CD4-positive, alpha-beta memory T cell (primary cell): ENCODE data around the gene RBFOX2. TPM values are rescaled to one million over a fixed set of nuclear protein-coding genes. Genes with fewer than 3 reads are reported as not detected.
A peak's percentile ranks its signal among the peaks of the same experiment; 100 is the strongest.

ENCODE experiments used
- CTCF ChIA-PET: fragments of 350-600 bp; sonication (Branson Sonifier 250); formaldehyde crosslinking; loops from one replicate; lab custom pipeline; 2021; ENCODE audit warnings: inconsistent platforms; ENCODE audit not compliant: partially characterized antibody; lab: Charles Lee
- POLR2A ChIA-PET: fragments of 350-600 bp; sonication (Branson Sonifier 250); formaldehyde crosslinking; loops from one replicate; lab custom pipeline; 2021; ENCODE audit not compliant: partially characterized antibody; lab: Charles Lee
- DNase-seq, 5 donors: peaks; one replicate each; pipeline versions ENCODE4 v3.0.0 to v3.0.0-alpha.2; 2020 to 2022; ENCODE audit warnings: mixed read lengths in 1 of 5
- H3K27ac ChIP-seq: one replicate; pipeline ENCODE4 v1.7.0; 2013; ENCODE audit warnings: low read depth, low read length
- H3K27me3 ChIP-seq: 2 replicates; pipeline ENCODE4 v1.7.0; 2013; ENCODE audit warnings: mild to moderate bottlenecking, low read length, moderate library complexity; ENCODE audit not compliant: insufficient read depth
- H3K36me3 ChIP-seq: 2 replicates; pipeline ENCODE4 v1.7.0; 2013; ENCODE audit warnings: mild to moderate bottlenecking, low read length, moderate library complexity; ENCODE audit not compliant: insufficient read depth
- H3K4me1 ChIP-seq: 2 replicates; pipeline ENCODE4 v1.7.0; 2013; ENCODE audit warnings: mild to moderate bottlenecking, low read length, moderate library complexity; ENCODE audit not compliant: insufficient read depth
- H3K4me3 ChIP-seq, 2 donors: one replicate each; pipeline ENCODE4 v1.7.0; 2013; ENCODE audit warnings: low read length in 2 of 2, mild to moderate bottlenecking in 1 of 2
- H3K9me3 ChIP-seq, 2 donors: one replicate each; pipeline ENCODE4 v1.7.0; 2013; ENCODE audit warnings: low read length in 2 of 2, control low read depth in 1 of 2; ENCODE audit not compliant: control insufficient read depth in 1 of 2
- H3K27ac Mint-ChIP-seq, 7 donors: one replicate each; pipeline ENCODE4 v1.8.0; 2020 to 2021; ENCODE audit warnings: mixed read lengths in 7 of 7, mild to moderate bottlenecking in 6 of 7, inconsistent platforms in 3 of 7, moderate library complexity in 3 of 7
- H3K27me3 Mint-ChIP-seq, 2 donors: one replicate each; pipeline ENCODE4 v1.8.0; 2020 to 2021; ENCODE audit warnings: mixed read lengths in 2 of 2
- H3K36me3 Mint-ChIP-seq, 2 donors: one replicate each; pipeline ENCODE4 v1.8.0; 2020 to 2021; ENCODE audit warnings: mixed read lengths in 2 of 2, inconsistent platforms in 1 of 2, mild to moderate bottlenecking in 1 of 2
- H3K4me1 Mint-ChIP-seq, 4 donors: one replicate each; pipeline ENCODE4 v1.8.0; 2020 to 2021; ENCODE audit warnings: mixed read lengths in 4 of 4, mild to moderate bottlenecking in 1 of 4
- H3K4me3 Mint-ChIP-seq, 8 donors: one replicate each; pipeline ENCODE4 v1.8.0; 2020 to 2021; ENCODE audit warnings: mixed read lengths in 8 of 8, mild to moderate bottlenecking in 7 of 8, moderate library complexity in 6 of 8, inconsistent platforms in 3 of 8
- H3K9me3 Mint-ChIP-seq, 8 donors: one replicate each; pipeline ENCODE4 v1.8.0; 2020 to 2021; ENCODE audit warnings: mixed read lengths in 8 of 8, mild to moderate bottlenecking in 5 of 8, inconsistent platforms in 3 of 8, moderate library complexity in 1 of 8
- intact Hi-C: fragments of 100-400 bp; cut with micrococcal nuclease; formaldehyde crosslinking; loops from one replicate; pipeline ENCODE4 v1.15.1; 2023
- polyA plus RNA-seq, 2 donors: library from polyadenylated mRNA; unstranded; fragments of 300-500 nt; fragmentation: Illumina TruSeq; gene quantifications; one replicate each; pipeline ENCODE4 v1.2.3, GENCODE V29; 2021
- total RNA-seq, 2 experiments: library from RNA; stranded (reverse); gene quantifications; one replicate each; pipeline ENCODE4 v1.2.3, GENCODE V29; 2021

Gene RBFOX2
- total and polyA plus RNA-seq, 4 experiments from 2014 or later = 0.68 to 1.3 (median 1.0) TPM

DNA sequence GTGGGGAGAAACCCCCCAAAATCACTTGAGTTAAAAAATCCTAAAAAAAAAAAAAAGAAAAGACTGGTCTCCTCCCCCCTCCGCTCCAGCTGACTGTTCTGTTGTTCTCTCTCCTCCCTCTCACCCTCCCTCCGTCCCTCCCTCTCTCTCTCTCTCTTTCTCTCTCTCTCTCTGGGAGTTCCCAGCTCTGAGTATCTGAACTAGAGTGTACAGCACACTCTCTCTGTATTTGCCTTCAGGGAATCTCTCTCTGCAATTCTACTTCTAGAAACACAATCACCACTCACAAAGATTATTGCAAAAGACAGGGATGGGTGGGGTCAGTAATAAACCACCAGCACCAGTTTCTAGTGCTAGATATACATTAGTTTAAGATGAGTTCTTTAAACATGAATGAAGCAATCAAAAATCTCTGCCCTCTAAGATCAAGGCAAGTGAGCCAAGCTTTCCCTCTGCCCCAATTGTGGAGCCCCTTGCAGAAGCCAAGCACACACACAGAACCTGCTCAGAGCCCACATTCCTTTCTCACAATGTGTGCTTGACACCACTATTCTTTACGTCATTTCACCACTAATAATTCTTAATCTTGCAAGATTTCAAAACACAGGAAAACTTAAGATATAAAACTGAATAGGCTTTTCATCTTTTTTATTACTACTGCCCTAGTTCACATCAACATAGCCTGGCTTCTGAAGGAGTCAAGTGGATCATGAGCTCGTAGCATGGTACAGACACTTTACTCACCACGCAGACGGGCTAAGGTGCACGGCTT lies 133.5 kb downstream of the RBFOX2 start:
- intact Hi-C loops = no loop called here
- H3K27me3 Mint-ChIP-seq = peaks cover 13% of the 10 kb centered on the region in 2 donors
- CTCF ChIA-PET = no interaction called here
- H3K4me1 Mint-ChIP-seq = peaks cover 0 to 8% (median under 1%) of the 10 kb centered on the region in 4 donors
- no peak for DNase-seq
- POLR2A ChIA-PET = no interaction called here
- no peaks in the 10 kb centered on the region for H3K36me3 Mint-ChIP-seq
- Histone ChIP-seq H3K27me3 (no peaks in the 10 kb centered on the region), H3K9me3 (no peaks in the 10 kb centered on the region), H3K4me1 (peaks cover 10% of the 10 kb centered on the region), H3K36me3 (no peaks in the 10 kb centered on the region), H3K27ac (no peak overlapping the region), H3K4me3 (no peak overlapping the region)
- H3K9me3 Mint-ChIP-seq = no peaks in the 10 kb centered on the region
- H3K4me3 Mint-ChIP-seq = no peak overlapping the region
- no peak overlapping the region for H3K27ac Mint-ChIP-seq

- Mint-ChIP-seq H3K9me3 (no peaks in the 10 kb centered on the region), H3K27ac (peak overlapping the region in 1 of 7 donors; percentile 15), H3K27me3 (peaks cover 13% of the 10 kb centered on the region in 2 donors), H3K4me3 (no peak overlapping the region), H3K4me1 (peaks cover 0 to 1% (median 0%) of the 10 kb centered on the region in 4 donors), H3K36me3 (no peaks in the 10 kb centered on the region)
- no peaks in the 10 kb centered on the region for H3K36me3 ChIP-seq
- H3K27ac ChIP-seq = no peak overlapping the region
- peaks cover 3% of the 10 kb centered on the region for H3K4me1 ChIP-seq
- ChIA-PET CTCF (interaction anchor here (1.1 kb wide), 1 partner anchor 10 kb away, joined by 3 read pairs; no protein-coding TSS in a partner anchor), POLR2A (no interaction called here)
- intact Hi-C loops = no loop called here
- DNase-seq = no peak
- H3K27me3 ChIP-seq = no peaks in the 10 kb centered on the region
- no peak overlapping the region for H3K4me3 ChIP-seq
- H3K9me3 ChIP-seq = no peaks in the 10 kb centered on the region
Measured at GRCh38 chr22:35894464-35894878, 134.2 kb downstream of the RBFOX2 start.

- Histone ChIP-seq H3K4me1 (no peaks in the 10 kb centered on the region), H3K36me3 (no peaks in the 10 kb centered on the region), H3K27me3 (no peaks in the 10 kb centered on the region), H3K27ac (no peak overlapping the region), H3K9me3 (no peaks in the 10 kb centered on the region), H3K4me3 (no peak overlapping the region)
- H3K4me1 Mint-ChIP-seq = no peaks in the 10 kb centered on the region
- no peak for DNase-seq
- H3K9me3 Mint-ChIP-seq = peaks cover 0 to 2% (median 0%) of the 10 kb centered on the region in 8 donors
- intact Hi-C loops = no loop called here
- H3K27me3 Mint-ChIP-seq = peaks cover 13% of the 10 kb centered on the region in 2 donors
- ChIA-PET CTCF (interaction anchor here (1.1 kb wide), 1 partner anchor 9 kb away, joined by 3 read pairs; no protein-coding TSS in a partner anchor), POLR2A (no interaction called here)
- no peak overlapping the region for H3K4me3 Mint-ChIP-seq
- H3K27ac Mint-ChIP-seq = no peak overlapping the region
- no peaks in the 10 kb centered on the region for H3K36me3 Mint-ChIP-seq
Measured at GRCh38 chr22:35893698-35894097, 134.9 kb downstream of the RBFOX2 start.

DNA sequence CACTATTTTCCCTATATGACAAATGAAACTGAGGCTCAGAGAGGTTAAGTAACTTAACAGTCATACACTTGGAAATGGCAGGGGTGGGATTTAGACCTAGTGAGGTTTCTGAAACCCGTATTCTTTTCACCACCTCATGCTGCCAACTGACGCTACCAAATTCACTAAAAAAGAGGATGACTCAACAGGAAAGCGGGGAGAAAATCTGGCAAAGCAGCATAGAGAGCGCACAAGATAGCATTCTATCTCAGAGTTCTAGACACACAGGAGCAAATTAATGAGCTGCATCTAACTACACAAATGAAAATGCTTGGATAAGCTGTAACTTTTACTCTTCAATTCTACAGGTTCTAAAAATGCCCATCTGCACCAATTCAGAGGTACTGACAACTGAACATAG lies 136.4 kb downstream of the RBFOX2 start:
- peaks cover 0 to 2% (median 0%) of the 10 kb centered on the region in 8 donors for H3K9me3 Mint-ChIP-seq
- H3K27ac Mint-ChIP-seq = no peak overlapping the region
- peaks cover 13% of the 10 kb centered on the region in 2 donors for H3K27me3 Mint-ChIP-seq
- POLR2A ChIA-PET = no interaction called here
- Histone ChIP-seq H3K36me3 (no peaks in the 10 kb centered on the region), H3K4me3 (no peak overlapping the region), H3K9me3 (no peaks in the 10 kb centered on the region), H3K27me3 (no peaks in the 10 kb centered on the region), H3K27ac (no peak overlapping the region), H3K4me1 (no peaks in the 10 kb centered on the region)
- no peaks in the 10 kb centered on the region for H3K36me3 Mint-ChIP-seq
- no peak for DNase-seq
- intact Hi-C loops = no loop called here
- CTCF ChIA-PET = no interaction called here
- no peaks in the 10 kb centered on the region for H3K4me1 Mint-ChIP-seq
- no peak overlapping the region for H3K4me3 Mint-ChIP-seq

DNA sequence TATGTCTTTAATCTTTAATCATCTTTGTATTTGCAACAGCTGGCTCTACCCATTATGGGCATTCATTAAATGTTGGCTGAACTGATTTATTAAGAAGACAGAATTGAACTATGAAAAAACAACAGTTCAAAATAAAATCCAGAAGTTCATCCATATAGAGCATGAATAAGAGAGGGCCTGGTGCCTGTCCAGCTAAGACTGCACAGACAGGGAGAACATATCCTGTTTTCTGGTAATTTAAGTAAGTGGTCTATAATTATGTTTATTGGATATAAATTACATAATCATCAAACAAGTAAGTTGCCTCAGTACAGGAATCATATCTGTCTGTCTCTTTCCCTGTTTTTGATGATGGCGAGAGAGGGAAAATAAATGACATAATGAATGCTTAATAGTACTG lies 137.2 kb downstream of the RBFOX2 start:
- H3K9me3 ChIP-seq = no peaks in the 10 kb centered on the region
- H3K4me3 ChIP-seq = no peak overlapping the region
- no peak overlapping the region for H3K27ac ChIP-seq
- Mint-ChIP-seq H3K27ac (no peak overlapping the region), H3K36me3 (no peaks in the 10 kb centered on the region), H3K4me3 (no peak overlapping the region), H3K9me3 (peaks cover 0 to 2% (median 0%) of the 10 kb centered on the region in 8 donors), H3K27me3 (peaks cover 12 to 13% of the 10 kb centered on the region in 2 donors), H3K4me1 (no peaks in the 10 kb centered on the region)
- no peaks in the 10 kb centered on the region for H3K27me3 ChIP-seq
- ChIA-PET POLR2A (no interaction called here), CTCF (no interaction called here)
- no peaks in the 10 kb centered on the region for H3K4me1 ChIP-seq
- no peaks in the 10 kb centered on the region for H3K36me3 ChIP-seq
- intact Hi-C loops = no loop called here
- DNase-seq = no peak

DNA sequence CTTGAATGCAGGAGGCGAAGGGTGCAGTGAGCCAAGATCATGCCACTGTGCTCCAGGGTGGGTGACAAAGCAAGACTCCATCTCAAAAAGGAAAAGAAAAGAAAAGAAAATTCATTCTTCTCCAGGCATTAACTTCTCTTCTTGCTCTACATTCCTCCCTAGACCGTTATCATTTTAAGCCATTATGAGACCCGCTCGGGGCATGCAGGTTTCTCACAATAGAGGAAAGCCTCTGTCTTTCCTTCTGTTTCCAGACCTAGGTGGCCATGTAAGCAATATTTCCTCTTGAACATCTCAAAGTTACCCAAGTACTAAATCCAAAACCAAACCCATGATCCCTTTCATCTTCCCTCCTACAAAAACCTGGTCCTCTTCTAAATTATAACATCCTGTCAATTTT lies 139.6 kb downstream of the RBFOX2 start:
- H3K4me3 Mint-ChIP-seq = no peak overlapping the region
- Histone ChIP-seq H3K27ac (no peak overlapping the region), H3K9me3 (no peaks in the 10 kb centered on the region), H3K4me1 (no peaks in the 10 kb centered on the region), H3K36me3 (no peaks in the 10 kb centered on the region), H3K4me3 (no peak overlapping the region), H3K27me3 (no peaks in the 10 kb centered on the region)
- peaks cover 0 to 2% (median 0%) of the 10 kb centered on the region in 8 donors for H3K9me3 Mint-ChIP-seq
- H3K36me3 Mint-ChIP-seq = no peaks in the 10 kb centered on the region
- H3K27ac Mint-ChIP-seq = no peak overlapping the region
- peaks cover 0 to 2% (median 0%) of the 10 kb centered on the region in 4 donors for H3K4me1 Mint-ChIP-seq
- ChIA-PET CTCF (no interaction called here), POLR2A (no interaction called here)
- no peak for DNase-seq
- H3K27me3 Mint-ChIP-seq = peaks cover 5 to 8% of the 10 kb centered on the region in 2 donors
- intact Hi-C loops = no loop called here

DNA sequence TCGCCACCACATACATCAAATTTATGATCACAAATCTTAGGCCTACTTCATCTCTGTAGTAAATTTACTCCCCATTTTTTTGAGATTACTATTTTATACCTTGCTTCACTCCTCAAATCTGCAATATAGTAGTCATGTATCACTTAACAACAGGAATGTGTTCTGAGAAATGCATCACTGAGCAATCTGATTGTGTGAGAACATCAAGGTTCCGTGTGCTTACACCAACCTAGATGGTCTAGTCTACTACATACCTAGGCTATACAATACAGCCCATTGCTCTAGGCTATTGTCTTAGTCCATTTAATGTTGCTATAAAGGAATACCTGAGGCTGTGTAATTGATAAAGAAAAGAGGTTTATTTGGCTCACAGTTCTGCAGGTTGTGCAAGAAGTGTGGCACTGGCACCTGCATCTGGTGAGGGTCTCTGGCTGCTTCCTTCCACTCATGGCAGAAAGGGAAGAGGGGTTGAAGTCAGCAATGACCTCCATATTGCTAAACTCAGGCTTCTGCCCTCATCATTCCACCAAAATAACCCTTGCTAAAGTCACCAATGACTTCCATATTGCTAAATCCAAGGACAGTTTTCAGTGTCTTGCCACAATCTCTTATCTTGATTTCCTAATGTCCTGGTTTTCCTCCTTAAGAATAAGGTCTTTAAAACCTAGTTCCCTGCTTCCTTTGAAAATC lies 140.3 kb downstream of the RBFOX2 start:
- CTCF ChIA-PET = no interaction called here
- Histone ChIP-seq H3K4me3 (no peak overlapping the region), H3K36me3 (no peaks in the 10 kb centered on the region), H3K9me3 (no peaks in the 10 kb centered on the region), H3K27me3 (no peaks in the 10 kb centered on the region), H3K4me1 (no peaks in the 10 kb centered on the region), H3K27ac (no peak overlapping the region)
- DNase-seq = no peak
- H3K27ac Mint-ChIP-seq = no peak overlapping the region
- intact Hi-C loops = no loop called here
- no peaks in the 10 kb centered on the region for H3K36me3 Mint-ChIP-seq
- peaks cover 4 to 8% of the 10 kb centered on the region in 2 donors for H3K27me3 Mint-ChIP-seq
- H3K4me1 Mint-ChIP-seq = peaks cover 4 to 10% (median 4%) of the 10 kb centered on the region in 4 donors
- H3K9me3 Mint-ChIP-seq = peaks cover 0 to 2% (median 0%) of the 10 kb centered on the region in 8 donors
- POLR2A ChIA-PET = no interaction called here
- no peak overlapping the region for H3K4me3 Mint-ChIP-seq
